ENCODE data around the gene DNAJC1.

DNAJC1 gene

GRCh38 chr10:21715531-21716195 is 287.9 kb downstream of the DNAJC1 start:
- no peak for DNase-seq (ENCODE audit: low read depth)
- TF ChIP-seq CTCF (IDR thresholded peaks at IDR 0.05; ENCODE audit: control insufficient read depth, insufficient read depth, low read depth, low read length, missing control alignments), result no peak

GRCh38 chr10:21712975-21713374 is 290.6 kb downstream of the DNAJC1 start:
- H3K4me3 ChIP-seq (ENCODE audit: control insufficient read depth, low read depth, low read length), result no peak overlapping the region
- no peak for TF ChIP-seq CTCF (IDR thresholded peaks at IDR 0.05; ENCODE audit: control insufficient read depth, insufficient read depth, low read depth, low read length, missing control alignments)
- DNase-seq (ENCODE audit: low read depth), result no peak

More at GRCh38 chr10:21715531-21716195, 287.9 kb downstream of the DNAJC1 start:
- H3K4me3 ChIP-seq (ENCODE audit: control insufficient read depth, low read depth, low read length), result no peak overlapping the region

- TF ChIP-seq CTCF (IDR thresholded peaks at IDR 0.05; ENCODE audit: control insufficient read depth, insufficient read depth, low read depth, low read length, missing control alignments), result no peak
- H3K4me3 ChIP-seq (ENCODE audit: control insufficient read depth, low read depth, low read length), result no peak overlapping the region
- no peak for DNase-seq (ENCODE audit: low read depth)
These were observed 296.0 kb downstream of the DNAJC1 start for GRCh38 chr10:21707498-21707897.

Data from AG09309 (cell line).